GM18520 (cell line): ENCODE results near the gene NSRP1.
"Not testable (repeated sequence)": the region's sequence is repeated elsewhere in the genome, so short reads cannot be mapped to it uniquely, and the experiment has no call there.

ENCODE experiments used
- ATAC-seq: cut with Tn5 transposase; IDR thresholded peaks from one replicate; pipeline ENCODE4 v1.9.1; 2021; ENCODE audit not compliant: unreplicated experiment

NSRP1 gene

GRCh38 chr17:30116661-30117551 is at the start of gene NSRP1:
NSRP1 (plus strand) TSS chr17:30116816; CDS start chr17:30116844, 28 bp downstream.
- peak; percentile 52 for ATAC-seq

GRCh38 chr17:30068465-30068864 is 48.2 kb upstream of the NSRP1 start:
- ATAC-seq, result no peak

DNA sequence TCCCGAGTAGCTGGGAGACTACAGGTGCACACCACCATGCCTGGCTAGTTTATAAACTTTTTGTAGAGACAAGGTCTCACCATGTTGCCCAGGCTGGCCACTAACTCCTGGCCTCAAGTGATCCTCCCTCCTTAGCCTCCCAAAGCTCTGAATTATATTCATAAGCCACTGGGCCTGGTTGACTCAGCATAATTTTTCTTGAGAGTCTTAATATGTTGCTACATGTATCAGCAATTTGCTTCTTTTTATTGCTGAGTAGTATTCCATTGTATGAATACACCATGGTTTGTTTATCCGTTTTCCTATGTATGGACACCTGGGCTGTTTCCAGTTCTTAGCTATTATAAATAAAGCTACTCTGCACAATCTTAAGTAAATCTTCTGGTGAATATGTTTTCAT is 42.4 kb upstream of the NSRP1 start:
- no peak for ATAC-seq

- ATAC-seq, result no peak
Measured at GRCh38 chr17:30074730-30075129, 41.9 kb upstream of the NSRP1 start.

DNA sequence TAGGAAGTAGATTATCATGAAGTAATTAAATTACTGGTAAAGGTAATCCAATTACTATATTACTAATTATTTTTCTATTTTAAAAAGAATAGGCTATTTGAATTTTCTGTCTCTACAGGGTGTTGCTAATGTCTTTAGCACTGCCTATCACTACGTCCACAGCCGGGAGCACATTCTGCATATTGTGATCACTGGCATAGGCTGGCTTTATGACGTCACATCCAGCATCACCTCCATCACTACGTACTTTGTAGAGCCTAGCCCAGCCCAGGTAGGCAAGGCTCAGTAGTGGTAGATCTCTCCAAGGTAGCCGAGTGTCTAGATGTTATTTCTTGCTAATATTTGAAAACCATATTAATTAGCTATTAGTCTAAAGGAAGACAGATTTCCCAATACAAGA is 33.8 kb upstream of the NSRP1 start:
- ATAC-seq, result no peak

GRCh38 chr17:30084788-30085187 is 31.8 kb upstream of the NSRP1 start:
- ATAC-seq, result no peak

- ATAC-seq, result no peak
Measured at GRCh38 chr17:30086896-30087295, 29.7 kb upstream of the NSRP1 start.

GRCh38 chr17:30087431-30087830 is 29.2 kb upstream of the NSRP1 start:
- ATAC-seq, result not testable (repeated sequence)

DNA sequence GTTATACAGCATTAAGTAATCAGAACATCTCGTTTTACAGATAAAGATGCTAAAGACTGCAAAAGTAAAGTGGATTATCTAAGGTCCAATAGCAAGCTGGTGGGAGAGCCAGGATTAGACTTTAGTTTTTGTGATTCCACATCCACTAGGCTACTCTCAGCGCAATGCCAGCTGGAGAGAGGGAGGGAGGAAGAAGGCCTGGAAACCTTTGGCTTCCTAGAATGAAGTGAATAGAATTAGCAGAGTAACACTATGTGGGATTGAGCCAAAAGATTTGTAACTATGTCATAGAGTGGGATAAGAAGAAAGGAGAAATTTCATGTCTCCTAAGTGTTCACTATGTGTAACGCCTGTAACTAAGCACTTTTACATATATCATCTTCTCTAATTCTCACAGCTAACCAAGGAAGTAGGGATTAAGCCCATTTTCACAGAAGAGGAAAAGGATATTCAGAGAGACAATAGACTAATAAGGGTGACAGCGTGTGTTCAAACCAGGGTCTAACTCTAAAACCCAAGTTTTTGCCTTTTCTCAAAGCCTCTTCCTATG is 25.4 kb upstream of the NSRP1 start:
- no peak for ATAC-seq

DNA sequence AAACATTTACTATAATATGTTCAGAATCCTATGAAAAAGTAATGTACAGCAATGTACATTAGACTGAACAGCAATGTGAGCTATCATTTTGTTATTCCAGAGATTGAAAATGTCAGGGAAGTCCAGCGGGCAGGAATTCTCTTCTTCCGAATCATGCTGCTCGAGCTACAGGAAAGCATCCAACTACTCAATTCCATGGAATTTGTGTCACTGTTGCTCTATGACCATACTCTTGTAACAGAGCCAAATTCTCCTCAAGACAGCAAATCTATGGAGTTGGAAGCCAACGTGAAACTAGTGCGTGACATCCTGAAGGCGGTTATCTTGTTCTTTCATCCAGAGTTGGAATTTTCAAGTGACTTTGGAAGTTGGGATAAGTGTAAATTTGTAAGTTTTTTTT is 24.8 kb upstream of the NSRP1 start:
- no peak for ATAC-seq

GRCh38 chr17:30092886-30093285 is 23.7 kb upstream of the NSRP1 start:
- no peak for ATAC-seq

GRCh38 chr17:30093463-30094147 is 23.0 kb upstream of the NSRP1 start:
- ATAC-seq, result no peak

DNA sequence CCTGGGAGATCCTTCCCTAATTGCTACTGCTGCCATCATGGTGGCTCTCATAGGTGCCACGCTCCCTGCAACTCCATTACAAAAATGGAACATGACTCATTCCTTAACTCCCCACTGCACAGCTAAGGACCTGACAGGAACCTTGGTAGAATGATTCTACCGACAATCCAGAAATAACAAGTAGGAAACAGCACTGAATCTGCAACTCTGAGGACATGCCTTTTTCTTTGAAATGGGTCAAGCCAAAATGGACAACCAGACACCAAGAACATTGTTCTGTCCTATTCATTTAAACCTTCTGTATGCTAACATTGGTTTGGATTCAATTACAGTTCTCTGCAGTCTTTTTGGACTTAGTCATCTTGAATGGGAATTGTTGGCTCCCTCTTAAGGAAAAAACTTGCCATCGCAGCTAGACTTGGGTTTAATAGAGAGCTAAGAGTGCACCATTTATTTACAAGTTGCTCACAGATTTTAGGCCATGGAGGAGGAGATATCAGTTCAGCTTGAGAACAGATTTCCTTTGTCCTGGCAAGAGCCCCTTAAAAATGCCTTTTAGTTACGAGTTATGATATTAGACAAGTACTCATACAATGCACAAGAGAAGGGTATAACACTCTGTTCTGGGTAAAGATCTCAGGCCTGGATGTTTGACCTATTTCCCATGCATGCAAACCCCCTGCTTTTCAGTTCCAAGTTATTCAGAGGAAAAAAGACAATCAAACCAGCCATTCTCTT is 20.9 kb upstream of the NSRP1 start:
- no peak for ATAC-seq

GRCh38 chr17:30101686-30102390 is 14.8 kb upstream of the NSRP1 start:
- no peak for ATAC-seq

DNA sequence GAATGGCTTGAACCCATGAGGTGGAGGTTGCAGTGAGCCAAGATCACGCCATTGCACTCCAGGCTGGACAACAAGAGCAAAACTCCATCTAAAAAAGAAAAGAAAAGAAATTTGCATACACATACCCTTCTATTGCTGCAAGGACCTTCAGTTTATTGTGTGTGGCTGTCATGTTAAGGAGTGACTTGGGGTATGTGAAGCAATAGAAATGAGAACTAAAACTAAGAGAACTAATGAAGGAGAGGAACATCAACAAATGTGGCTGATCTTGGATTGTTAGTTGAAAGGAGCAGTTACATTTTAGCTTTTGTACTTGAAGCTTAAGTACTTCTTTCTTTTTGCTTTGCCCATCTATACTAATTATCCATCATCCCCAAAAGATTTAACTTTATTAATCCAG is 12.7 kb upstream of the NSRP1 start:
- ATAC-seq, result no peak

DNA sequence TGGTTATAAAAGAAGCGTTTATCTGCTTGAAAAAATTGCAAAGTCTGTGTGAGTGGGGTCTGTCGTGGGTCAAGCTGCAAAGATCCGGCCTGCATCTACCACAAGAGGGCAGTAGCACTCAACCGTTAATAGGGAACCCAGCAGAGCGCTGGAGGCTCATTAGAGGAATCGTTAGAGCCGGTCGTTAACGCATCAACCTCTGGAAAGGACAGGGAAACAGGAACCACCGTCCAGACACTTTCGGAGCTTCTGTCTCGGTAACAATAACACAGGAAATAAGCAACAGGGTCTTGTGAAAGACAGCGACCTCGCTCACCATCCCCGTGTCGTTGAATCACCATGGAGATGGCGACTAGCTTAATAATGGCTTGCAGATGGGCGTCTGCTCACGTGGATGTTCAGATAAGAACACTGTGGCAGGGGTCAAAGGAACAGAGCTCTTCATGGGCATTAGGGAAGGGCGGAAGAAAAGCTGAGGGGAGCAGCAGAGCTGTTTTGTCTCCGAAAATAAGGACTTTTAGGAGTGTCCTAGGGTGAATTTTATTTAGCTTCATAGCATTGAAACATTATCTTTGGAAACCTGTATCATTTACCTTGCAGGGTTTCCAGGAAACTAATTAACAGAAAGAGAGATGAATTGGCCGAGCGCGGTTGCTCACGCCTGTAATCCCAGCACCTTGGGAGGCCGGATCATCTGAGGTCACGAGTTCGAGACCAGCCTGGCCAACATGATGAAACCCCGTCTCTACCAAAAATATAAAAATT is 11.9 kb upstream of the NSRP1 start:
- ATAC-seq, result no peak

DNA sequence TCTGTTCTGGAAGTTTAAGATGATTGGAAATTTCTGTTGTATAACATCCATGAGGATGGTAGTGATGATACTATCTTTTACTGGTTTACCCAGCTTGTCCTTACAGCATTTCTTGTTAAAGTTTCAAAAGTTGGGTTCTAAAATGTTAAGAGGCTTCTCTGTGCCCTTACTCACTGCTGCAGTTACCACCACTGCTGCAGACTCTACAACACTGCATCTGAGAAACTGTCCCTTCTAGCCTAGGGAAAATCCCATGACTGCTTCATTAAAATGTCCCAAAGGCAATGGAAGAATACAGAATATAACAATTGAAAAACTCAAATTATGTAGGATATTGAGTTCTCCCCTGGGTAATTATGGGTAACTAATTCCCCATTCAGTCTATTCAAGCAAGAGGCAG is 3.8 kb upstream of the NSRP1 start:
- peak; percentile 32 for ATAC-seq

GRCh38 chr17:30113213-30113612 is 3.4 kb upstream of the NSRP1 start:
- ATAC-seq, result peak; percentile 24

DNA sequence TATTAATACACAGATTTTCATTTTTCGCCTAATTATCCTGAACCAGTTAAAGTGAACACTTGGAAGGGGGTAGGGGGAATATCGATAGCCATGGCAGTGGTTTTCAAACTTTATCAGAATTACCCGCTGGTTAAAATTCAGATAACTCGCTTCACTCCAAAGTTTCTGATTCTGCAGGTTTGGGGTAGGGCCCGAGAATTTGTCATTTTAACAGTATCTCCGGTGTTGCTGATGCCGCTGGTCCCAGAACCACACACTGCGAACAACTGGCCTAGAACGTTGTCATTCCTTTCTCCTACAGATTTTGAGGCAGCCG is 313 bp upstream of the NSRP1 start:
- ATAC-seq, result no peak

DNA sequence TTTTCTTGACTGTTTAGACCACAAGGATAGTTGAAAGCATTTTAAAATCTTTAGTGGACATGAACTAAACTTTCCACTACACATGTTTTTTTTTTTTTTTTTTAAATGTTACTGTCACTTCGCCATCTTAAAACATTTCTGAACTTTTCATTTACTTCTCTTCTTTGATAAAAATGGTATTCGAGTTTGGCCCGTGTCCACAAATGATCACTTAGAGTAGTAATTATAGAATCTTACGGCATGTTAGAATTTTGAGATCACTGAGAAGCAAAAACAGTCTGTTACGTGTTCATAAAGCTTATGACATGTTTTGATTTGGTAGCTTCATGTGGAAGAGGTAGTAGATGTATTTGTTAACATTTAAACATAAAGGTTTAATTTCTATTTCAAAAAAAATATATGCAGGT is 1.1 kb downstream of the NSRP1 start:
- no peak for ATAC-seq
